GM12891 (cell line): ENCODE data around the gene PLD1.

Experiments
- POLR2A ChIP-seq: IDR thresholded peaks from 2 replicates; pipeline ENCODE4 v1.6.1; 2011; ENCODE audit warnings: low read depth, low read length, control low read depth
- POLR2AphosphoS5 ChIP-seq: IDR thresholded peaks from 2 replicates; pipeline ENCODE4 v1.6.1; 2011; ENCODE audit warnings: low read depth, low read length, control low read depth
- POU2F2 ChIP-seq: IDR thresholded peaks from 2 replicates; pipeline ENCODE4 v1.6.1; 2011; ENCODE audit warnings: low read depth, mild to moderate bottlenecking, control low read depth, low read length, moderate library complexity
- SPI1 ChIP-seq: IDR thresholded peaks from 2 replicates; pipeline ENCODE4 v1.6.1; 2011; ENCODE audit warnings: low read depth, low read length, control low read depth
- TAF1 ChIP-seq: IDR thresholded peaks from 2 replicates; pipeline ENCODE4 v1.6.1; 2011; ENCODE audit warnings: low read depth, low read length, control low read depth

GRCh38 chr3:171803044-171803443 is 7.2 kb downstream of the PLD1 start:
- TF ChIP-seq POLR2AphosphoS5: no peak
- no peak for TF ChIP-seq POLR2A
- no peak for TF ChIP-seq TAF1
- TF ChIP-seq POU2F2: no peak
- no peak for TF ChIP-seq SPI1
